GM19438 (cell line): ENCODE data around the gene KRT35.

Source experiments
- ATAC-seq: cut with Tn5 transposase; IDR thresholded peaks from one replicate; pipeline ENCODE4 v1.9.1; 2021; ENCODE audit warnings: low read depth; ENCODE audit not compliant: unreplicated experiment

Gene KRT35

GRCh38 chr17:41481036-41481435 is at the start of gene KRT35:
KRT35 (minus strand) TSS chr17:41481151; CDS start chr17:41481097, 54 bp downstream.
- ATAC-seq = no peak

- ATAC-seq = no peak
Observed at GRCh38 chr17:41530062-41531048, 49.4 kb upstream of the KRT35 start.

GRCh38 chr17:41529491-41529915 is 48.6 kb upstream of the KRT35 start:
- no peak for ATAC-seq

- no peak for ATAC-seq
Observed at GRCh38 chr17:41528959-41529353, 48.0 kb upstream of the KRT35 start.

GRCh38 chr17:41527063-41528023 is 46.4 kb upstream of the KRT35 start:
- ATAC-seq = no peak

GRCh38 chr17:41524261-41524660 is 43.3 kb upstream of the KRT35 start:
- ATAC-seq = no peak

GRCh38 chr17:41523787-41524186 is 42.8 kb upstream of the KRT35 start:
- no peak for ATAC-seq

GRCh38 chr17:41523225-41523593 is 42.3 kb upstream of the KRT35 start:
- no peak for ATAC-seq

- no peak for ATAC-seq
Observed at GRCh38 chr17:41522301-41523224, 41.6 kb upstream of the KRT35 start.

GRCh38 chr17:41521574-41522261 is 40.8 kb upstream of the KRT35 start:
- ATAC-seq = no peak

- ATAC-seq = no peak
Observed at GRCh38 chr17:41520821-41521521, 40.0 kb upstream of the KRT35 start.

- ATAC-seq = no peak
Observed at GRCh38 chr17:41519501-41520224, 38.7 kb upstream of the KRT35 start.

GRCh38 chr17:41518789-41519449 is 38.0 kb upstream of the KRT35 start, which contains the start of gene KRT15:
KRT15 (minus strand) TSS chr17:41518890; CDS start chr17:41518827, 63 bp downstream.
- ATAC-seq = no peak

GRCh38 chr17:41518031-41518430 is 37.1 kb upstream of the KRT35 start:
- ATAC-seq = no peak

GRCh38 chr17:41516830-41517283 is 35.9 kb upstream of the KRT35 start:
- ATAC-seq = no peak

- ATAC-seq = no peak
Observed at GRCh38 chr17:41516147-41516829, 35.3 kb upstream of the KRT35 start.

GRCh38 chr17:41513168-41513547 is 32.2 kb upstream of the KRT35 start:
- ATAC-seq = no peak
